ENCODE results near the gene FERMT3. TPM values are rescaled to one million over a fixed set of nuclear protein-coding genes. Genes with fewer than 3 reads are reported as not detected.

The FERMT3 gene
- polyA plus RNA-seq, 3 donors: 289 to 421 (median 310) TPM

DNA sequence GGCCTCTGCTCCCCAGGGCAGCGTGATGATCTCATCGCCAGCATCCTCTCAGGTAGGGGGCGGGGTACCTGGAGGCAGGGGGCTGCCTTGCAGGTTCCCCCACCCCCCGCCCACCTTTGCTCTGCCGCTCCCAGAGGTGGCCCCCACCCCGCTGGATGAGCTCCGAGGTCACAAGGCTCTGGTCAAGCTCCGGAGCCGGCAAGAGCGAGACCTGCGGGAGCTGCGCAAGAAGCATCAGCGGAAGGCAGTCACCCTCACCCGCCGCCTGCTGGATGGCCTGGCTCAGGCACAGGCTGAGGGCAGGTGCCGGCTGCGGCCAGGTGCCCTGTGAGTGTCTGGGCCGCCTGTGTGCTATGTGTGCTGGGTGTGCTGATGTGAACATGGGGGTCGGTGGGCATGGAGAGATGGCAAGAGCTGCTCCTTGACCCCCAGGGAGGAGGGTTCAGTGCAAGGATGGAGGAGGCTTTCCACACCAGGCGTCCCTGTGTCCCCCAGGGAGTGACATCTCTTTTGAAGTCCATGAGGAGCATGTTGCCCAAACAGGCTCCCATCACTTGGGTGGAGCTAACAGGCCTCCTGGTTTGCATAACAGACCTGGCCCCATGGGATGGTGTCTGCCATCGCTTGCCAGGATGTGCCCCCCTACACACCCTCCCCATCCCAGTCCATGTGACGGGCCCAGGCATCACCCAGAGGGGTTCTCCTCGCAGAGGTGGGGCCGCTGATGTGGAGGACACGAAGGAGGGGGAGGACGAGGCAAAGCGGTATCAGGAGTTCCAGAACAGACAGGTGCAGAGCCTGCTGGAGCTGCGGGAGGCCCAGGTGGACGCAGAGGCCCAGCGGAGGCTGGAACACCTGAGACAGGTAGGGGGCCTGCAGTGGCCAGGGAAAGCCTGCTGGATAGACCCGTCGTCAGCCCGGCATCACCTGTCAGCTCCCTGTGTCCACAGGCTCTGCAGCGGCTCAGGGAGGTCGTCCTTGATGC, 58.9 kb downstream of the FERMT3 start:
- H2AFZ ChIP-seq (ENCODE audit: insufficient read depth, low read depth, low read length, poor library complexity, severe bottlenecking): no peak overlapping the region
- H3K9me3 Mint-ChIP-seq: no peaks in the 10 kb centered on the region
- no peaks in the 10 kb centered on the region for H3K27me3 ChIP-seq (ENCODE audit: control insufficient read depth in 2 of 2, insufficient read depth in 2 of 2, low read length in 2 of 2)
- H3K36me3 ChIP-seq (replicated peaks in 1 of 2; ENCODE audit: control insufficient read depth in 1 of 2, insufficient read depth in 2 of 2, low read length in 2 of 2): peaks cover 59 to 62% of the 10 kb centered on the region in 2 donors
- no peaks in the 10 kb centered on the region for H4K20me1 ChIP-seq (ENCODE audit: insufficient read depth, low read length)
- no peak overlapping the region for H3K4me3 ChIP-seq (replicated peaks in 1 of 3; ENCODE audit: low read depth in 2 of 3, low read length in 3 of 3)
- peak overlapping the region in 1 of 7 donors; percentile 71 for H3K27ac Mint-ChIP-seq
- H3K4me3 Mint-ChIP-seq: no peak overlapping the region
- no peak for DNase-seq
- H3K27me3 Mint-ChIP-seq (ENCODE audit: low read depth in 3 of 3): no peaks in the 10 kb centered on the region
- peaks cover 39 to 58% of the 10 kb centered on the region in 2 donors for H3K36me3 Mint-ChIP-seq
- H3K4me1 ChIP-seq (ENCODE audit: control insufficient read depth in 1 of 2, insufficient read depth in 2 of 2, low read length in 2 of 2): peaks cover 21 to 24% of the 10 kb centered on the region in 2 donors
- 94% methylated on average over 26 of the region's 35 CpGs for WGBS (ENCODE audit: insufficient coverage)
- no peaks in the 10 kb centered on the region for H3K79me2 ChIP-seq (ENCODE audit: insufficient read depth, low read length)
- intact Hi-C loops (cut with micrococcal nuclease): loop anchor here in 1 of 2 donors (5.0 kb wide), 1 partner anchor 37 kb away; the partner anchor contains the start of gene CATSPERZ
- no peaks in the 10 kb centered on the region for H3K9me3 ChIP-seq (replicated peaks in 1 of 2; ENCODE audit: control insufficient read depth in 1 of 2, insufficient read depth in 1 of 2, low read length in 2 of 2)
- TF ChIP-seq, protein P1, sequence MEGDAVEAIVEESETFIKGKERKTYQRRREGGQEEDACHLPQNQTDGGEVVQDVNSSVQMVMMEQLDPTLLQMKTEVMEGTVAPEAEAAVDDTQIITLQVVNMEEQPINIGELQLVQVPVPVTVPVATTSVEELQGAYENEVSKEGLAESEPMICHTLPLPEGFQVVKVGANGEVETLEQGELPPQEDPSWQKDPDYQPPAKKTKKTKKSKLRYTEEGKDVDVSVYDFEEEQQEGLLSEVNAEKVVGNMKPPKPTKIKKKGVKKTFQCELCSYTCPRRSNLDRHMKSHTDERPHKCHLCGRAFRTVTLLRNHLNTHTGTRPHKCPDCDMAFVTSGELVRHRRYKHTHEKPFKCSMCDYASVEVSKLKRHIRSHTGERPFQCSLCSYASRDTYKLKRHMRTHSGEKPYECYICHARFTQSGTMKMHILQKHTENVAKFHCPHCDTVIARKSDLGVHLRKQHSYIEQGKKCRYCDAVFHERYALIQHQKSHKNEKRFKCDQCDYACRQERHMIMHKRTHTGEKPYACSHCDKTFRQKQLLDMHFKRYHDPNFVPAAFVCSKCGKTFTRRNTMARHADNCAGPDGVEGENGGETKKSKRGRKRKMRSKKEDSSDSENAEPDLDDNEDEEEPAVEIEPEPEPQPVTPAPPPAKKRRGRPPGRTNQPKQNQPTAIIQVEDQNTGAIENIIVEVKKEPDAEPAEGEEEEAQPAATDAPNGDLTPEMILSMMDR (IDR thresholded peaks at IDR 0.05): no peak
- no peak overlapping the region for H3K9ac ChIP-seq (ENCODE audit: insufficient read depth, low read length, poor library complexity, severe bottlenecking)
- no peak overlapping the region for H3K27ac ChIP-seq (ENCODE audit: low read depth in 1 of 2, low read length in 2 of 2)
- H3K4me2 ChIP-seq (replicated peaks; ENCODE audit: extremely low read depth, low read length, poor library complexity, severe bottlenecking): no peak overlapping the region
- H3K4me1 Mint-ChIP-seq: peaks cover 22% of the 10 kb centered on the region

GRCh38 chr11:64266339-64266738, 59.8 kb downstream of the FERMT3 start:
- no peak overlapping the region for H3K4me3 Mint-ChIP-seq
- no peaks in the 10 kb centered on the region for H3K79me2 ChIP-seq (ENCODE audit: insufficient read depth, low read length)
- H3K36me3 ChIP-seq (replicated peaks in 1 of 2; ENCODE audit: control insufficient read depth in 1 of 2, insufficient read depth in 2 of 2, low read length in 2 of 2): peaks cover 52 to 53% of the 10 kb centered on the region in 2 donors
- H3K4me3 ChIP-seq (replicated peaks in 1 of 3; ENCODE audit: low read depth in 2 of 3, low read length in 3 of 3): no peak overlapping the region
- no peak overlapping the region for H3K27ac ChIP-seq (ENCODE audit: low read depth in 1 of 2, low read length in 2 of 2)
- H3K27me3 Mint-ChIP-seq (ENCODE audit: low read depth in 3 of 3): no peaks in the 10 kb centered on the region
- no peaks in the 10 kb centered on the region for H3K27me3 ChIP-seq (ENCODE audit: control insufficient read depth in 2 of 2, insufficient read depth in 2 of 2, low read length in 2 of 2)
- H4K20me1 ChIP-seq (ENCODE audit: insufficient read depth, low read length): no peaks in the 10 kb centered on the region
- peaks cover 22% of the 10 kb centered on the region for H3K4me1 Mint-ChIP-seq
- peaks cover 39 to 53% of the 10 kb centered on the region in 2 donors for H3K36me3 Mint-ChIP-seq
- no peaks in the 10 kb centered on the region for H3K9me3 Mint-ChIP-seq
- WGBS (ENCODE audit: insufficient coverage): 100% methylated on average over 12 of the region's 15 CpGs
- no peak for DNase-seq
- peaks cover 21 to 24% of the 10 kb centered on the region in 2 donors for H3K4me1 ChIP-seq (ENCODE audit: control insufficient read depth in 1 of 2, insufficient read depth in 2 of 2, low read length in 2 of 2)
- H2AFZ ChIP-seq (ENCODE audit: insufficient read depth, low read depth, low read length, poor library complexity, severe bottlenecking): no peak overlapping the region
- peak overlapping the region in 2 of 7 donors; percentile 18 to 62 for H3K27ac Mint-ChIP-seq
- H3K4me2 ChIP-seq (replicated peaks; ENCODE audit: extremely low read depth, low read length, poor library complexity, severe bottlenecking): no peak overlapping the region
- TF ChIP-seq, protein P1 (IDR thresholded peaks at IDR 0.05): no peak
- intact Hi-C loops (cut with micrococcal nuclease): loop anchor here in 1 of 2 donors (5.0 kb wide), 1 partner anchor 36 kb away; the partner anchor contains the start of gene CATSPERZ
- H3K9me3 ChIP-seq (replicated peaks in 1 of 2; ENCODE audit: control insufficient read depth in 1 of 2, insufficient read depth in 1 of 2, low read length in 2 of 2): no peaks in the 10 kb centered on the region
- H3K9ac ChIP-seq (ENCODE audit: insufficient read depth, low read length, poor library complexity, severe bottlenecking): no peak overlapping the region

Measured in CD14-positive monocyte (primary cell).